Neural cell (in vitro differentiated cells): Measurements from ENCODE around the gene SLC30A5. TPM values are rescaled to one million over a fixed set of nuclear protein-coding genes. Genes with fewer than 3 reads are reported as not detected.
"Not testable (repeated sequence)": the region's sequence is repeated elsewhere in the genome, so short reads cannot be mapped to it uniquely, and the experiment has no call there.

ENCODE experiments used
- H2AFZ ChIP-seq: fragments of 200-600, 300-800 bp; sonication (generic), shearing (Covaris generic); 2 replicates; pipeline ENCODE4 v1.6.0; 2014; ENCODE audit warnings: low read depth, mild to moderate bottlenecking, antibody characterized with exemption, low read length, moderate library complexity
- H3F3A ChIP-seq: fragments of 200-600 bp; shearing (Covaris generic); 2 replicates; pipeline ENCODE4 v1.6.1; 2016; ENCODE audit warnings: mild to moderate bottlenecking, moderate library complexity, mixed read lengths, antibody characterized with exemption, low read length; ENCODE audit not compliant: insufficient read depth, poor library complexity, severe bottlenecking
- H3K27ac ChIP-seq: fragments of 200-600, 300-800 bp; sonication (generic), shearing (Covaris generic); 2 replicates; pipeline ENCODE4 v1.5.1; 2014; ENCODE audit warnings: mild to moderate bottlenecking, low read length, moderate library complexity
- H3K27me3 ChIP-seq: fragments of 300-800, 200-600 bp; sonication (generic), shearing (Covaris generic); 2 replicates; pipeline ENCODE4 v1.6.0; 2014; ENCODE audit warnings: mild to moderate bottlenecking, low read depth, low read length, moderate library complexity; ENCODE audit not compliant: insufficient read depth
- H3K36me3 ChIP-seq: fragments of 300-800, 200-600 bp; sonication (generic), shearing (Covaris generic); 2 replicates; pipeline ENCODE4 v1.5.1; 2014; ENCODE audit warnings: mild to moderate bottlenecking, antibody characterized with exemption, low read length, moderate library complexity; ENCODE audit not compliant: insufficient read depth
- H3K4me2 ChIP-seq: fragments of 300-800, 200-600 bp; sonication (generic), shearing (Covaris generic); 2 replicates; pipeline ENCODE4 v1.6.0; 2014; ENCODE audit warnings: mild to moderate bottlenecking, low read length
- H3K4me3 ChIP-seq: fragments of 300-800, 200-600 bp; sonication (generic), shearing (Covaris generic); 2 replicates; pipeline ENCODE4 v1.5.1; 2014; ENCODE audit warnings: mild to moderate bottlenecking, low read length, moderate library complexity
- H3K79me2 ChIP-seq: fragments of 200-600 bp; shearing (Covaris generic); replicated peaks from 2 replicates; pipeline ENCODE4 v1.6.0; 2014; ENCODE audit warnings: mild to moderate bottlenecking, low read length, moderate library complexity; ENCODE audit not compliant: insufficient read depth
- H3K9ac ChIP-seq: fragments of 300-800, 200-600 bp; sonication (generic), shearing (Covaris generic); 2 replicates; pipeline ENCODE4 v1.6.1; 2016; ENCODE audit warnings: mild to moderate bottlenecking, low read length, mixed read lengths
- H3K9me2 ChIP-seq: fragments of 200-600 bp; shearing (Covaris generic); 2 replicates; pipeline ENCODE4 v1.6.1; 2016; ENCODE audit warnings: mild to moderate bottlenecking, low read length, mixed read lengths; ENCODE audit not compliant: insufficient read depth
- H3K9me3 ChIP-seq: fragments of 200-600, 300-800 bp; sonication (generic), shearing (Covaris generic); 2 replicates; pipeline ENCODE4 v1.6.1; 2016; ENCODE audit warnings: mild to moderate bottlenecking, mixed run types, low read length, moderate library complexity, mixed read lengths
- H4K20me1 ChIP-seq: fragments of 200-600 bp; shearing (Covaris generic); 2 replicates; pipeline ENCODE4 v1.6.1; 2016; ENCODE audit warnings: mild to moderate bottlenecking, mixed run types; ENCODE audit not compliant: insufficient read depth
- EP300 ChIP-seq: fragments of 450-650 bp; conservative IDR thresholded peaks from 2 replicates; pipeline ENCODE4 v1.6.1; 2014; ENCODE audit warnings: antibody characterized with exemption, mild to moderate bottlenecking, moderate library complexity; ENCODE audit not compliant: poor library complexity, severe bottlenecking
- EZH2 ChIP-seq: fragments of 200-600, 300-800 bp; shearing (Covaris generic), sonication (generic); IDR thresholded peaks from 2 replicates; pipeline ENCODE4 v1.6.1; 2014; ENCODE audit warnings: antibody characterized with exemption, low read length, borderline replicate concordance, mild to moderate bottlenecking; ENCODE audit not compliant: insufficient read depth, poor library complexity, severe bottlenecking
- MXI1 ChIP-seq: fragments of 450-650 bp; conservative IDR thresholded peaks from 2 replicates; pipeline ENCODE4 v1.6.1; 2014; ENCODE audit warnings: antibody characterized with exemption, mild to moderate bottlenecking; ENCODE audit not compliant: poor library complexity, severe bottlenecking
- POLR2AphosphoS5 ChIP-seq: IDR thresholded peaks from 2 replicates; pipeline ENCODE4 v1.6.1; 2012
- RAD21 ChIP-seq: fragments of 450-650 bp; conservative IDR thresholded peaks from 2 replicates; pipeline ENCODE4 v1.6.1; 2014; ENCODE audit warnings: antibody characterized with exemption, mild to moderate bottlenecking, moderate library complexity
- SMC3 ChIP-seq: fragments of 450-650 bp; conservative IDR thresholded peaks from 2 replicates; pipeline ENCODE4 v1.6.1; 2014; ENCODE audit warnings: antibody characterized with exemption, mild to moderate bottlenecking, moderate library complexity; ENCODE audit not compliant: poor library complexity
- TAF1 ChIP-seq: IDR thresholded peaks from 2 replicates; pipeline ENCODE4 v1.6.1; 2012; ENCODE audit warnings: low read depth
- polyA plus RNA-seq: library from polyadenylated mRNA; depleted of rRNA; stranded (reverse); fragments of >200 nt; gene quantifications from 2 replicates; pipeline ENCODE4 v1.2.3, GENCODE V29; 2014
- TF ChIP-seq, protein P1 (sequence below): IDR thresholded peaks from 2 replicates; pipeline ENCODE4 v1.6.1; 2012; ENCODE audit warnings: borderline replicate concordance
- TF ChIP-seq, protein P2 (sequence below): fragments of 450-650 bp; IDR thresholded peaks from 2 replicates; pipeline ENCODE4 v1.5.1; 2014; ENCODE audit warnings: antibody characterized with exemption, mild to moderate bottlenecking, moderate library complexity; ENCODE audit not compliant: poor library complexity, severe bottlenecking

Gene SLC30A5
- polyA plus RNA-seq, 1 donor from 2014 or later, result 44.1 TPM

DNA sequence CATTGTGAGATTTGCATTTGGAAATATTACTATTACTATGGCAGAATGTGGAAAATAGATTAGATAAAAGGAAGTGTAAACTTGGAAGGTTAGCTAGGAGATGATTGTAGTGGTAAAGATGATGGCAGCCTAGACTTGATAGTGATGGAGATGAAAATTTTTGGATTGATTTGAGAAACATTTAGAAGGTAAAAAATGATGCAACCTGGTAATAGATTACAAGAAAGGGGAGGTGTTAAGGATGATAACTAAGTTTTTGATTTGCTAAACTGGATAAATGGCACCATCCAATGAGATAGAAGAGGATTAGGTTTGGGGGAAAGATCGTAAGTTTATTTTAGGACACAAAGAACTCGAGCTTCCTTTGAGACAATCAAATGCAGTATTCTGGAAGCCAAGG lies 8.9 kb upstream of the SLC30A5 start:
- no peaks in the 10 kb centered on the region for H3K9me3 ChIP-seq
- no peak overlapping the region for H3K4me3 ChIP-seq
- no peak overlapping the region for H2AFZ ChIP-seq
- no peaks in the 10 kb centered on the region for H3K36me3 ChIP-seq
- no peaks in the 10 kb centered on the region for H3K27me3 ChIP-seq
- H3K79me2 ChIP-seq, result no peaks in the 10 kb centered on the region
- H3K27ac ChIP-seq, result no peak overlapping the region
- H4K20me1 ChIP-seq, result no peaks in the 10 kb centered on the region
- no peaks in the 10 kb centered on the region for H3K9me2 ChIP-seq
- H3F3A ChIP-seq, result no peaks in the 10 kb centered on the region
- H3K9ac ChIP-seq, result no peak overlapping the region
- TF ChIP-seq TAF1 (no peak), POLR2AphosphoS5 (no peak), MXI1 (no peak), RAD21 (no peak), EP300 (no peak), SMC3 (no peak), EZH2 (no peak)
- TF ChIP-seq, protein P1, sequence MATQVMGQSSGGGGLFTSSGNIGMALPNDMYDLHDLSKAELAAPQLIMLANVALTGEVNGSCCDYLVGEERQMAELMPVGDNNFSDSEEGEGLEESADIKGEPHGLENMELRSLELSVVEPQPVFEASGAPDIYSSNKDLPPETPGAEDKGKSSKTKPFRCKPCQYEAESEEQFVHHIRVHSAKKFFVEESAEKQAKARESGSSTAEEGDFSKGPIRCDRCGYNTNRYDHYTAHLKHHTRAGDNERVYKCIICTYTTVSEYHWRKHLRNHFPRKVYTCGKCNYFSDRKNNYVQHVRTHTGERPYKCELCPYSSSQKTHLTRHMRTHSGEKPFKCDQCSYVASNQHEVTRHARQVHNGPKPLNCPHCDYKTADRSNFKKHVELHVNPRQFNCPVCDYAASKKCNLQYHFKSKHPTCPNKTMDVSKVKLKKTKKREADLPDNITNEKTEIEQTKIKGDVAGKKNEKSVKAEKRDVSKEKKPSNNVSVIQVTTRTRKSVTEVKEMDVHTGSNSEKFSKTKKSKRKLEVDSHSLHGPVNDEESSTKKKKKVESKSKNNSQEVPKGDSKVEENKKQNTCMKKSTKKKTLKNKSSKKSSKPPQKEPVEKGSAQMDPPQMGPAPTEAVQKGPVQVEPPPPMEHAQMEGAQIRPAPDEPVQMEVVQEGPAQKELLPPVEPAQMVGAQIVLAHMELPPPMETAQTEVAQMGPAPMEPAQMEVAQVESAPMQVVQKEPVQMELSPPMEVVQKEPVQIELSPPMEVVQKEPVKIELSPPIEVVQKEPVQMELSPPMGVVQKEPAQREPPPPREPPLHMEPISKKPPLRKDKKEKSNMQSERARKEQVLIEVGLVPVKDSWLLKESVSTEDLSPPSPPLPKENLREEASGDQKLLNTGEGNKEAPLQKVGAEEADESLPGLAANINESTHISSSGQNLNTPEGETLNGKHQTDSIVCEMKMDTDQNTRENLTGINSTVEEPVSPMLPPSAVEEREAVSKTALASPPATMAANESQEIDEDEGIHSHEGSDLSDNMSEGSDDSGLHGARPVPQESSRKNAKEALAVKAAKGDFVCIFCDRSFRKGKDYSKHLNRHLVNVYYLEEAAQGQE, result no peak
- TF ChIP-seq, protein P2, sequence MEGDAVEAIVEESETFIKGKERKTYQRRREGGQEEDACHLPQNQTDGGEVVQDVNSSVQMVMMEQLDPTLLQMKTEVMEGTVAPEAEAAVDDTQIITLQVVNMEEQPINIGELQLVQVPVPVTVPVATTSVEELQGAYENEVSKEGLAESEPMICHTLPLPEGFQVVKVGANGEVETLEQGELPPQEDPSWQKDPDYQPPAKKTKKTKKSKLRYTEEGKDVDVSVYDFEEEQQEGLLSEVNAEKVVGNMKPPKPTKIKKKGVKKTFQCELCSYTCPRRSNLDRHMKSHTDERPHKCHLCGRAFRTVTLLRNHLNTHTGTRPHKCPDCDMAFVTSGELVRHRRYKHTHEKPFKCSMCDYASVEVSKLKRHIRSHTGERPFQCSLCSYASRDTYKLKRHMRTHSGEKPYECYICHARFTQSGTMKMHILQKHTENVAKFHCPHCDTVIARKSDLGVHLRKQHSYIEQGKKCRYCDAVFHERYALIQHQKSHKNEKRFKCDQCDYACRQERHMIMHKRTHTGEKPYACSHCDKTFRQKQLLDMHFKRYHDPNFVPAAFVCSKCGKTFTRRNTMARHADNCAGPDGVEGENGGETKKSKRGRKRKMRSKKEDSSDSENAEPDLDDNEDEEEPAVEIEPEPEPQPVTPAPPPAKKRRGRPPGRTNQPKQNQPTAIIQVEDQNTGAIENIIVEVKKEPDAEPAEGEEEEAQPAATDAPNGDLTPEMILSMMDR, result no peak
- no peak overlapping the region for H3K4me2 ChIP-seq

DNA sequence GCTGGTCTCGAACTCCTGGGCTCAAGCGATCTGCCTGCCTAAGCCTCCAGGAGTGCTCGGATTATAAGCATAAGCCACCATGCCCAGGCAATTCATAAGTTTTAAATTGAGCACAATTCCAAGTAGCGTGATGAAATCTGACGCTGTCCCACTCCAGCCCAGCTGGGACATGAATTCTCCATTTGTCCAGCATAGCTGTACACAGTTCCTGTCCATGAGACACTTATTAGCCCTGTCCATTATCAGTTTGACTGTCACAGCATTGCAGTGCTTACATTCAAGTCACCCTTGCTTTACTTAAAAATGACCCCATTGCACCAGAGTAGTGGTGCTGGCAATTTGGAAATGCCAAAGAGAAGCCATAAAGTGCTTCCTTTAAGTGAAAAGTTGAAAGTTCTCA lies 7.6 kb upstream of the SLC30A5 start:
- H4K20me1 ChIP-seq, result no peaks in the 10 kb centered on the region
- no peaks in the 10 kb centered on the region for H3K9me2 ChIP-seq
- H3K27me3 ChIP-seq, result no peaks in the 10 kb centered on the region
- H3K9ac ChIP-seq, result no peak overlapping the region
- no peaks in the 10 kb centered on the region for H3F3A ChIP-seq
- no peak for TF ChIP-seq POLR2AphosphoS5
- TF ChIP-seq, protein P2, result no peak
- no peak overlapping the region for H2AFZ ChIP-seq
- no peak overlapping the region for H3K27ac ChIP-seq
- H3K4me2 ChIP-seq, result no peak overlapping the region
- no peak overlapping the region for H3K4me3 ChIP-seq
- H3K9me3 ChIP-seq, result no peaks in the 10 kb centered on the region
- no peaks in the 10 kb centered on the region for H3K36me3 ChIP-seq
- H3K79me2 ChIP-seq, result no peaks in the 10 kb centered on the region

DNA sequence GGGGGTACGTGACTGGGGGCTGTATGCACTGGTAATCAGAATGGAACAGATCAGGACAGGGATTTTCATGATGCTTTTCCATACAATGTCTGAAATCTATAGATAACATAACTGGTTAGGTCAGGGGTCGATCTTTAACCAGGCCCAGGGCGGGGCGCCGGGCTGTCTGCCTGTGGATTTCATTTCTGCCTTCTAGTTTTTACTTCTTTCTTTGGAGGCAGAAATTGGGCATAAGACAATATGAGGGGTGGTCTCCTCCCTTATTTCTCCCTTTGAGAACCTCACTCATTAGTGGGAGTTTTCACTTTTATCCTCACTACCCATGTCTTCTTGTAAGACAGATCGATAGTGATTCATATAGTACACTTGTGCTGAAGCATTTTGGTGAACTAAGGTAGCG lies 5.8 kb upstream of the SLC30A5 start:
- not testable (repeated sequence) for H3K9me2 ChIP-seq, H3K9ac ChIP-seq, H4K20me1 ChIP-seq, H3K4me2 ChIP-seq, H3K9me3 ChIP-seq, H3K4me3 ChIP-seq, H2AFZ ChIP-seq, H3K79me2 ChIP-seq, H3K27ac ChIP-seq, H3K27me3 ChIP-seq, H3K36me3 ChIP-seq, H3F3A ChIP-seq
